HepG2 (cell line): ENCODE results near the gene MEGF11. TPM values are rescaled to one million over a fixed set of nuclear protein-coding genes. Genes with fewer than 3 reads are reported as not detected.

Experiments used
- ATM ChIP-seq: fragments of 450-650 bp; IDR thresholded peaks from 2 replicates; pipeline ENCODE4 v1.7.1; 2017; ENCODE audit warnings: mild to moderate bottlenecking, borderline replicate concordance
- CENPT ChIP-seq: sonication (generic); formaldehyde crosslinking; IDR thresholded peaks from 2 replicates; pipeline ENCODE4 v1.8.0; 2022; ENCODE audit warnings: low read depth, mild to moderate bottlenecking, moderate library complexity, missing genetic modification reagents
- DNMT3B ChIP-seq: conservative IDR thresholded peaks from 2 replicates; pipeline ENCODE4 v1.6.1; 2016; ENCODE audit warnings: missing biosample characterization, control low read depth
- EEA1 ChIP-seq: sonication (generic); formaldehyde crosslinking; IDR thresholded peaks from 2 replicates; pipeline ENCODE4 v1.5.1; 2020; ENCODE audit warnings: mild to moderate bottlenecking, missing genetic modification reagents, borderline replicate concordance
- ELF4 ChIP-seq: sonication (generic); formaldehyde crosslinking; IDR thresholded peaks from 2 replicates; pipeline ENCODE4 v1.5.0; 2020; ENCODE audit warnings: missing genetic modification reagents, mild to moderate bottlenecking, moderate library complexity, borderline replicate concordance
- HNRNPH1 ChIP-seq: fragments of 200-400 bp; formaldehyde crosslinking; optimal IDR thresholded peaks from 2 replicates; pipeline ENCODE3; 2017; ENCODE audit warnings: mild to moderate bottlenecking, low read depth, low read length
- HNRNPK ChIP-seq: fragments of 200-400 bp; formaldehyde crosslinking; IDR thresholded peaks from 2 replicates; pipeline ENCODE4 v1.6.1; 2018; ENCODE audit warnings: low read length, low read depth, moderate library complexity, mild to moderate bottlenecking; ENCODE audit not compliant: poor library complexity, severe bottlenecking
- IKZF1 ChIP-seq: fragments of 450-650 bp; IDR thresholded peaks from 2 replicates; pipeline ENCODE4 v1.7.1; 2016
- SMAD1 ChIP-seq: sonication (generic); formaldehyde crosslinking; IDR thresholded peaks from 2 replicates; pipeline ENCODE4 v1.4.0; 2020; ENCODE audit warnings: missing genetic modification reagents, low read depth, mild to moderate bottlenecking, borderline replicate concordance
- ZNF180 ChIP-seq: sonication (generic); formaldehyde crosslinking; IDR thresholded peaks from 2 replicates; pipeline ENCODE4 v1.4.0; 2020; ENCODE audit warnings: low read depth, missing genetic modification reagents, borderline replicate concordance
- ZNF20 ChIP-seq: sonication (generic); formaldehyde crosslinking; IDR thresholded peaks from 2 replicates; pipeline ENCODE4 v1.4.0; 2020; ENCODE audit warnings: mild to moderate bottlenecking, moderate library complexity, missing genetic modification reagents
- ZNF263 ChIP-seq: sonication (generic); formaldehyde crosslinking; IDR thresholded peaks from 2 replicates; pipeline ENCODE4 v1.4.0; 2020; ENCODE audit warnings: missing genetic modification reagents
- ZNF660 ChIP-seq: sonication (generic); formaldehyde crosslinking; IDR thresholded peaks from 2 replicates; pipeline ENCODE4 v1.5.1; 2020; ENCODE audit warnings: mild to moderate bottlenecking, low read depth, missing genetic modification reagents, borderline replicate concordance
- ZNF678 ChIP-seq: sonication (generic); formaldehyde crosslinking; IDR thresholded peaks from 2 replicates; pipeline ENCODE4 v1.4.0; 2020; ENCODE audit warnings: mild to moderate bottlenecking, missing genetic modification reagents
- ZNF766 ChIP-seq: sonication (generic); formaldehyde crosslinking; IDR thresholded peaks from 2 replicates; pipeline ENCODE4 v1.5.0; 2020; ENCODE audit warnings: missing genetic modification reagents, borderline replicate concordance
- ZSCAN22 ChIP-seq: sonication (generic); formaldehyde crosslinking; IDR thresholded peaks from 2 replicates; pipeline ENCODE4 v1.4.0; 2020; ENCODE audit warnings: mild to moderate bottlenecking, missing genetic modification reagents
- polyA plus RNA-seq, 8 experiments: library from polyadenylated mRNA; depleted of rRNA in 3 of 8; stranded (reverse) in 7 of 8; unstranded in 1 of 8; fragments of >200 nt; fragmentation: Illumina TruSeq in 4 of 8; extraction: Trizol in 4 of 8; gene quantifications; 2 replicates each; pipeline versions ENCODE4 v1.2.1 to v1.2.3, GENCODE V29; 2011 to 2016; ENCODE audit warnings: low read depth in 4 of 8, missing spikeins in 1 of 8, mixed read lengths in 1 of 8; ENCODE audit not compliant: insufficient read depth in 1 of 8
- total RNA-seq, 5 experiments: library from RNA; depleted of rRNA; stranded (reverse); fragments of >200 nt; fragmentation: Illumina TruSeq; extraction: Trizol; gene quantifications; 2 replicates each; pipeline ENCODE4 v1.2.3, GENCODE V29; 2016; ENCODE audit warnings: low read depth in 1 of 5
- TF ChIP-seq, protein P1 (sequence below): sonication (generic); formaldehyde crosslinking; conservative IDR thresholded peaks from 2 replicates; pipeline ENCODE4 v1.4.0; 2020; ENCODE audit warnings: missing genetic modification reagents
- TF ChIP-seq, protein P2 (sequence below): sonication (generic); formaldehyde crosslinking; IDR thresholded peaks from 2 replicates; pipeline ENCODE4 v1.5.1; 2020; ENCODE audit warnings: mild to moderate bottlenecking, missing genetic modification reagents
- TF ChIP-seq, protein P3 (sequence below): IDR thresholded peaks from 2 replicates; pipeline ENCODE4 v1.6.1; 2016; ENCODE audit warnings: low read depth, control low read depth

The MEGF11 gene
- total and polyA plus RNA-seq, 2 of the 13 experiments (the other 11 are each of a cell fraction or from before 2014, with no cell fraction given): not detected

DNA sequence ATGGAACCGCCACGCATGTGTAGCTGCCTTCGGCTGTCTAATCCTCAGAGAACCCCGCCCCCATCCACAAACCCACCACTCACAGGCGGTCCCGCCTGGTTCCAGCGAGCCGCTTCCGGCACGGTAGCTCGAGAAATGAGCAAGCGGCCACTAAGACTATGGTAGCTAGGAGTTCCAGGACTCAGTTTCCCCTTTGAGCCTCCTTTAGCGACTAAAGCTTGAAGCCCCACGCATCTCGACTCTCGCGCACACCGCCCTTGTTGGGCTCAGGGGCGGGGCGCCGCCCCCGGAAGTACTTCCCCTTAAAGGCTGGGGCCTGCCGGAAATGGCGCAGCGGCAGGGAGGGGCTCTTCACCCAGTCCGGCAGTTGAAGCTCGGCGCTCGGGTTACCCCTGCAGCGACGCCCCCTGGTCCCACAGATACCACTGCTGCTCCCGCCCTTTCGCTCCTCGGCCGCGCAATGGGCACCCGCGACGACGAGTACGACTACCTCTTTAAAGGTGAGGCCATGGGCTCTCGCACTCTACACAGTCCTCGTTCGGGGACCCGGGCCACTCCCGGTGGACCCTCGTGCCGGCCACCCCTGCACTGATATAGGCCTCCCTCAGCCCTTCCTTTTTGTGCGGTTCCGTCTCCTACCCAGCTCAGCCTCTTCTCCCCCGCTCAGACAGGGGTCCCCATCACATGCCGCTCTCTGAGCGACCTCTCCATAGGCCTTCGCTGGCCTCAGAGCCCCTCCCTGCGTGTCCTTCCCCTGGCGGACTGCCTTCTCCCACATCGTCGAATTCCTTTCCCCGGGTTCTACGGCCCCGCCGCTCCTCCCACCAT lies 384.2 kb downstream of the MEGF11 start, which contains the start of gene RAB11A (continued):
- TF ChIP-seq IKZF1 (no peak), HNRNPH1 (no peak), SMAD1 (CRISPR knock-in tag) (peak; percentile 31; the same call in 1 of the 2 replicates), ZNF263 (CRISPR knock-in tag) (no peak), ZNF678 (CRISPR knock-in tag) (no peak), ZNF660 (CRISPR knock-in tag) (no peak), ATM (no peak), HNRNPK (peak; percentile 70), EEA1 (CRISPR knock-in tag) (peak; percentile 83), ZNF20 (CRISPR knock-in tag) (no peak), ZSCAN22 (CRISPR knock-in tag) (no peak), ELF4 (CRISPR knock-in tag) (0 out of 2 replicates have a peak, but pooled peaks have one; percentile 41), ZNF180 (CRISPR knock-in tag) (no peak), ZNF766 (CRISPR knock-in tag) (0 out of 2 replicates have a peak, but pooled peaks have one; percentile 30), CENPT (peak; percentile 71), DNMT3B (0 out of 2 replicates have a peak, but pooled peaks have one; percentile 28)
- TF ChIP-seq, protein P1, sequence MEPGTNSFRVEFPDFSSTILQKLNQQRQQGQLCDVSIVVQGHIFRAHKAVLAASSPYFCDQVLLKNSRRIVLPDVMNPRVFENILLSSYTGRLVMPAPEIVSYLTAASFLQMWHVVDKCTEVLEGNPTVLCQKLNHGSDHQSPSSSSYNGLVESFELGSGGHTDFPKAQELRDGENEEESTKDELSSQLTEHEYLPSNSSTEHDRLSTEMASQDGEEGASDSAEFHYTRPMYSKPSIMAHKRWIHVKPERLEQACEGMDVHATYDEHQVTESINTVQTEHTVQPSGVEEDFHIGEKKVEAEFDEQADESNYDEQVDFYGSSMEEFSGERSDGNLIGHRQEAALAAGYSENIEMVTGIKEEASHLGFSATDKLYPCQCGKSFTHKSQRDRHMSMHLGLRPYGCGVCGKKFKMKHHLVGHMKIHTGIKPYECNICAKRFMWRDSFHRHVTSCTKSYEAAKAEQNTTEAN (CRISPR knock-in tag): no peak
- TF ChIP-seq, protein P2, sequence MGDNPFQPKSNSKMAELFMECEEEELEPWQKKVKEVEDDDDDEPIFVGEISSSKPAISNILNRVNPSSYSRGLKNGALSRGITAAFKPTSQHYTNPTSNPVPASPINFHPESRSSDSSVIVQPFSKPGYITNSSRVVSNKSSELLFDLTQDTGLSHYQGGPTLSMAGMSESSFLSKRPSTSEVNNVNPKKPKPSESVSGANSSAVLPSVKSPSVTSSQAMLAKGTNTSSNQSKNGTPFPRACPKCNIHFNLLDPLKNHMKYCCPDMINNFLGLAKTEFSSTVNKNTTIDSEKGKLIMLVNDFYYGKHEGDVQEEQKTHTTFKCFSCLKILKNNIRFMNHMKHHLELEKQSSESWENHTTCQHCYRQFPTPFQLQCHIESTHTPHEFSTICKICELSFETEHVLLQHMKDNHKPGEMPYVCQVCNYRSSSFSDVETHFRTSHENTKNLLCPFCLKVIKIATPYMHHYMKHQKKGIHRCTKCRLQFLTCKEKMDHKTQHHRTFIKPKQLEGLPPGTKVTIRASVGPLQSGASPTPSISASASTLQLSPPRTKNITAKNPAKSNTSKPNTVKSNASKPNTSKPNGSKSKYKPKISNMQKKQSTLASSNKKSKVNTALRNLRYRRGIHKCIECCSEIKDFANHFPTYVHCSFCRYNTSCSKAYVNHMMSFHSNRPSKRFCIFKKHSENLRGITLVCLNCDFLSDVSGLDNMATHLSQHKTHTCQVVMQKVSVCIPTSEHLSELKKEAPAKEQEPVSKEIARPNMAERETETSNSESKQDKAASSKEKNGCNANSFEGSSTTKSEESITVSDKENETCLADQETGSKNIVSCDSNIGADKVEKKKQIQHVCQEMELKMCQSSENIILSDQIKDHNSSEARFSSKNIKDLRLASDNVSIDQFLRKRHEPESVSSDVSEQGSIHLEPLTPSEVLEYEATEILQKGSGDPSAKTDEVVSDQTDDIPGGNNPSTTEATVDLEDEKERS (CRISPR knock-in tag): no peak
- TF ChIP-seq, protein P3, sequence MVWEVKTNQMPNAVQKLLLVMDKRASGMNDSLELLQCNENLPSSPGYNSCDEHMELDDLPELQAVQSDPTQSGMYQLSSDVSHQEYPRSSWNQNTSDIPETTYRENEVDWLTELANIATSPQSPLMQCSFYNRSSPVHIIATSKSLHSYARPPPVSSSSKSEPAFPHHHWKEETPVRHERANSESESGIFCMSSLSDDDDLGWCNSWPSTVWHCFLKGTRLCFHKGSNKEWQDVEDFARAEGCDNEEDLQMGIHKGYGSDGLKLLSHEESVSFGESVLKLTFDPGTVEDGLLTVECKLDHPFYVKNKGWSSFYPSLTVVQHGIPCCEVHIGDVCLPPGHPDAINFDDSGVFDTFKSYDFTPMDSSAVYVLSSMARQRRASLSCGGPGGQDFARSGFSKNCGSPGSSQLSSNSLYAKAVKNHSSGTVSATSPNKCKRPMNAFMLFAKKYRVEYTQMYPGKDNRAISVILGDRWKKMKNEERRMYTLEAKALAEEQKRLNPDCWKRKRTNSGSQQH (CRISPR knock-in tag): peak; percentile 68; the same call in 1 of the 2 replicates
